Tibial artery (tissue), 4 donors: ENCODE data around the gene DENR.

ENCODE experiments used
- DNase-seq, 2 donors: peaks; one replicate each; pipeline ENCODE4 v3.0.0-alpha.2; 2019
- H3K27ac ChIP-seq, 2 donors: fragments of 200-600 bp; sonication (generic) in 1 of 2; 1 replicate in 1 of 2; 2 replicates in 1 of 2; pipeline ENCODE4 v1.5.1; 2018 to 2019; ENCODE audit warnings: mild to moderate bottlenecking in 1 of 2
- H3K27me3 ChIP-seq, 2 donors: fragments of 200-600 bp; sonication (generic) in 1 of 2; one replicate each; pipeline versions ENCODE4 v1.5.1 to v1.6.0; 2016 to 2019
- H3K36me3 ChIP-seq, 3 donors: fragments of 200-600 bp; sonication (generic) in 2 of 3; one replicate each; pipeline ENCODE4 v1.5.1; 2016 to 2019; ENCODE audit warnings: mild to moderate bottlenecking in 2 of 3
- H3K4me1 ChIP-seq, 4 donors: fragments of 200-600 bp; sonication (generic) in 2 of 4; 1 replicate in 3 of 4; 2 replicates in 1 of 4; pipeline ENCODE4 v1.5.1; 2016 to 2019
- H3K4me3 ChIP-seq, 2 donors: fragments of 200-600 bp; sonication (generic) in 1 of 2; 1 replicate in 1 of 2; 2 replicates in 1 of 2; pipeline ENCODE4 v1.5.1; 2018 to 2019; ENCODE audit warnings: mild to moderate bottlenecking in 2 of 2
- H3K9me3 ChIP-seq, 3 donors: fragments of 200-600 bp; sonication (generic) in 1 of 3; one replicate each; pipeline ENCODE4 v1.5.1; 2016 to 2019
- CTCF ChIP-seq, 2 experiments: fragments of 200-600 bp in 1 of 2; fragments of 450-650 bp in 1 of 2; IDR thresholded peaks; one replicate each; pipeline ENCODE4 v1.5.1; 2017 to 2019; ENCODE audit warnings: antibody characterized with exemption in 2 of 2, mild to moderate bottlenecking in 1 of 2, moderate library complexity in 1 of 2
- intact Hi-C: fragments of 100-400 bp; cut with DNase I; formaldehyde crosslinking; loops from one replicate; pipeline ENCODE4 v1.15.0; 2023; ENCODE audit warnings: low total_unique reads

The DENR gene

GRCh38 chr12:122721057-122721545 lies 31.5 kb upstream of the DENR start:
- no peaks in the 10 kb centered on the region for H3K9me3 ChIP-seq
- H3K36me3 ChIP-seq = no peaks in the 10 kb centered on the region
- no peak overlapping the region for H3K4me3 ChIP-seq
- no peak overlapping the region for H3K27ac ChIP-seq
- TF ChIP-seq CTCF (IDR thresholded peaks at IDR 0.05) = no peak
- DNase-seq = no peak
- H3K27me3 ChIP-seq = no peaks in the 10 kb centered on the region
- H3K4me1 ChIP-seq = peaks cover 0 to 5% (median 0%) of the 10 kb centered on the region in 4 donors
- intact Hi-C loops = no loop called here

GRCh38 chr12:122722387-122722786 lies 30.2 kb upstream of the DENR start:
- peaks cover 0 to 5% (median 0%) of the 10 kb centered on the region in 4 donors for H3K4me1 ChIP-seq
- TF ChIP-seq CTCF (IDR thresholded peaks at IDR 0.05) = no peak
- no peaks in the 10 kb centered on the region for H3K9me3 ChIP-seq

GRCh38 chr12:122724641-122725243 lies 27.9 kb upstream of the DENR start:
- TF ChIP-seq CTCF (IDR thresholded peaks at IDR 0.05) = no peak
- Histone ChIP-seq H3K27ac (no peak overlapping the region), H3K36me3 (no peaks in the 10 kb centered on the region), H3K9me3 (no peaks in the 10 kb centered on the region), H3K27me3 (peaks cover 0 to 4% of the 10 kb centered on the region in 2 donors), H3K4me3 (no peak overlapping the region), H3K4me1 (peaks cover 0 to 5% (median 0%) of the 10 kb centered on the region in 4 donors)
- intact Hi-C loops = no loop called here
- DNase-seq = no peak

More at GRCh38 chr12:122722387-122722786, 30.2 kb upstream of the DENR start:
- no peak overlapping the region for H3K4me3 ChIP-seq
- no peaks in the 10 kb centered on the region for H3K36me3 ChIP-seq
- intact Hi-C loops = no loop called here
- no peaks in the 10 kb centered on the region for H3K27me3 ChIP-seq
- H3K27ac ChIP-seq = no peak overlapping the region
- no peak for DNase-seq

- Histone ChIP-seq H3K4me3 (no peak overlapping the region), H3K9me3 (no peaks in the 10 kb centered on the region), H3K27me3 (peaks cover 0 to 4% of the 10 kb centered on the region in 2 donors), H3K27ac (no peak overlapping the region), H3K36me3 (no peaks in the 10 kb centered on the region), H3K4me1 (peaks cover 0 to 3% (median 2%) of the 10 kb centered on the region in 4 donors)
- TF ChIP-seq CTCF (IDR thresholded peaks at IDR 0.05) = no peak
- no peak for DNase-seq
- intact Hi-C loops = no loop called here
These were observed 27.1 kb upstream of the DENR start for GRCh38 chr12:122725452-122726079.

- H3K27ac ChIP-seq = no peak overlapping the region
- TF ChIP-seq CTCF (IDR thresholded peaks at IDR 0.05) = no peak
- H3K36me3 ChIP-seq = no peaks in the 10 kb centered on the region
- H3K4me1 ChIP-seq = peaks cover 0 to 3% (median 2%) of the 10 kb centered on the region in 4 donors
- no peak overlapping the region for H3K4me3 ChIP-seq
- intact Hi-C loops = no loop called here
- peaks cover 0 to 4% of the 10 kb centered on the region in 2 donors for H3K27me3 ChIP-seq
- DNase-seq = no peak
- H3K9me3 ChIP-seq = no peaks in the 10 kb centered on the region
These were observed 26.5 kb upstream of the DENR start for GRCh38 chr12:122726080-122726558.
